HepG2 (cell line): ENCODE measurements around the gene TKFC. TPM values are rescaled to one million over a fixed set of nuclear protein-coding genes. Genes with fewer than 3 reads are reported as not detected.

Experiments
- BRCA1 ChIP-seq: sonication (generic); formaldehyde crosslinking; IDR thresholded peaks from 2 replicates; pipeline ENCODE4 v1.4.0; 2020; ENCODE audit warnings: missing genetic modification reagents
- DNMT3B ChIP-seq: conservative IDR thresholded peaks from 2 replicates; pipeline ENCODE4 v1.6.1; 2016; ENCODE audit warnings: missing biosample characterization, control low read depth
- KLF16 ChIP-seq, 2 experiments: sonication (generic) in 1 of 2; formaldehyde crosslinking in 1 of 2; IDR thresholded peaks; 2 replicates each; pipeline versions ENCODE4 v1.6.1 to v1.8.0; 2016 to 2023; ENCODE audit warnings: missing genetic modification reagents in 2 of 2, missing compliant biosample characterization in 1 of 2
- NCOR1 ChIP-seq: fragments of 200-600 bp; sonication (generic); IDR thresholded peaks from 2 replicates; pipeline ENCODE4 v1.7.0; 2017; ENCODE audit warnings: antibody characterized with exemption, low read length, borderline replicate concordance
- PHF20 ChIP-seq: sonication (generic); formaldehyde crosslinking; IDR thresholded peaks from 2 replicates; pipeline ENCODE4 v1.5.0; 2020; ENCODE audit warnings: mild to moderate bottlenecking, missing genetic modification reagents
- SP2 ChIP-seq: sonication (generic); formaldehyde crosslinking; IDR thresholded peaks from 2 replicates; pipeline ENCODE4 v1.5.1; 2020; ENCODE audit warnings: mild to moderate bottlenecking, missing genetic modification reagents
- SRY ChIP-seq: sonication (generic); formaldehyde crosslinking; IDR thresholded peaks from 2 replicates; pipeline ENCODE4 v1.8.0; 2022; ENCODE audit warnings: mild to moderate bottlenecking, missing genetic modification reagents
- TARDBP ChIP-seq: sonication (generic); formaldehyde crosslinking; IDR thresholded peaks from 2 replicates; pipeline ENCODE4 v1.8.0; 2022; ENCODE audit warnings: mild to moderate bottlenecking, missing genetic modification reagents
- XBP1 ChIP-seq: sonication (generic); formaldehyde crosslinking; IDR thresholded peaks from 2 replicates; pipeline ENCODE4 v1.5.0; 2020; ENCODE audit warnings: missing genetic modification reagents
- XRCC5 ChIP-seq: fragments of 200-400 bp; formaldehyde crosslinking; optimal IDR thresholded peaks from 2 replicates; pipeline ENCODE3; 2017; ENCODE audit warnings: mild to moderate bottlenecking, low read length
- ZEB1 ChIP-seq: IDR thresholded peaks from 2 replicates; pipeline ENCODE4 v1.6.1; 2012; ENCODE audit warnings: mild to moderate bottlenecking, low read depth, inconsistent platforms; ENCODE audit not compliant: insufficient replicate concordance
- ZNF12 ChIP-seq: sonication (generic); formaldehyde crosslinking; IDR thresholded peaks from 2 replicates; pipeline ENCODE4 v1.5.0; 2020; ENCODE audit warnings: missing genetic modification reagents
- ZNF138 ChIP-seq: sonication (generic); formaldehyde crosslinking; IDR thresholded peaks from 2 replicates; pipeline ENCODE4 v1.5.0; 2020; ENCODE audit warnings: mild to moderate bottlenecking, low read depth, missing genetic modification reagents
- ZNF335 ChIP-seq: sonication (generic); formaldehyde crosslinking; IDR thresholded peaks from 2 replicates; pipeline ENCODE4 v1.4.0; 2020; ENCODE audit warnings: missing genetic modification reagents
- ZNF543 ChIP-seq: sonication (generic); formaldehyde crosslinking; IDR thresholded peaks from 2 replicates; pipeline ENCODE4 v1.4.0; 2020; ENCODE audit warnings: mild to moderate bottlenecking, missing genetic modification reagents
- ZNF652 ChIP-seq: IDR thresholded peaks from 2 replicates; pipeline ENCODE4 v1.6.1; 2016; ENCODE audit warnings: low read depth, borderline replicate concordance
- ZNF788 ChIP-seq: sonication (generic); formaldehyde crosslinking; IDR thresholded peaks from 2 replicates; pipeline ENCODE4 v1.5.0; 2020; ENCODE audit warnings: mild to moderate bottlenecking, missing genetic modification reagents, borderline replicate concordance
- polyA plus RNA-seq, 8 experiments: library from polyadenylated mRNA; depleted of rRNA in 3 of 8; stranded (reverse) in 7 of 8; unstranded in 1 of 8; fragments of >200 nt; fragmentation: Illumina TruSeq in 4 of 8; extraction: Trizol in 4 of 8; gene quantifications; 2 replicates each; pipeline versions ENCODE4 v1.2.1 to v1.2.3, GENCODE V29; 2011 to 2016; ENCODE audit warnings: low read depth in 4 of 8, missing spikeins in 1 of 8, mixed read lengths in 1 of 8; ENCODE audit not compliant: insufficient read depth in 1 of 8
- total RNA-seq, 5 experiments: library from RNA; depleted of rRNA; stranded (reverse); fragments of >200 nt; fragmentation: Illumina TruSeq; extraction: Trizol; gene quantifications; 2 replicates each; pipeline ENCODE4 v1.2.3, GENCODE V29; 2016; ENCODE audit warnings: low read depth in 1 of 5
- TF ChIP-seq, protein P1 (sequence below): sonication (generic); formaldehyde crosslinking; IDR thresholded peaks from 2 replicates; pipeline ENCODE4 v1.4.0; 2020; ENCODE audit warnings: mild to moderate bottlenecking, missing genetic modification reagents
- TF ChIP-seq, protein P2 (sequence below): sonication (generic); formaldehyde crosslinking; IDR thresholded peaks from 2 replicates; pipeline ENCODE4 v1.5.0; 2020; ENCODE audit warnings: mild to moderate bottlenecking, missing genetic modification reagents, borderline replicate concordance

TKFC gene
- total and polyA plus RNA-seq, 2 of the 13 experiments (the other 11 are each of a cell fraction or from before 2014, with no cell fraction given): 147 to 197 TPM

DNA sequence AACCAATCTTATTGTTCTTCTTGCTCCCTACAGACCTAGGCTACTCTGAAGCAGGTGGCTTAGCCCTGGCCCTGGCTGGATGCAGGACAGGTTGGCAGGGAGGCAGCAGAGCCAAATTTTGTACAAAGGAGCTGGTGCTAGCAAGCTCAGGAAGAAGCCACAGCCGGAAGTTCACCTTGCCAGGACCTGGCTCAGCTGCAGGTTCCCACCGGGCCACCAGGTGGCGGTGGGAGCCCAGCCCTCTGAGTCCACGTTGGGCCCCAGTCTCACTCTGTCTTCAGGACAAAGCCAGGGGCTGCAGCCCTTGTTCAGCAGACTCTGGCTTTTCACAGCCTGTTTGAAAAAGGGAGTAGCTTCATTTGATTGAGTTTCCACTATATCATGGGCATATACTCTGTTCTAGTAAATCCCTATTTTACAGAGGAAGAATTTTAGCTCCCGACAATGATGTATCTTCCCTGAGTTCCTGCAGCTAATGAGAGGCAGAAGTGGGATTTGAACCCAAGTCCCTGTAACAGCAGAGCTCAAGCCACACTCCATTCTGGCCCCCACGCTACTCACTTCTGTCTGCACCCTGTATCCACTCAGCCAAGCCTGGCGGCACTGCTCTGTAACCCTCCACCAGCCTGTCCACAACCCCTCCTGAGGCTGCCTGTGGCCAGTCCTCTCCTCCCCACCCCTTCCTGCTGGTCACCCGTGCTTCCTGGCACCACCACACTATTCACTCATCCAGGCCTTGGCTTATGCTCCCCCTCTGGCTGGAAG is 3.3 kb downstream of the TKFC start (continued):
- TF ChIP-seq, protein P1, sequence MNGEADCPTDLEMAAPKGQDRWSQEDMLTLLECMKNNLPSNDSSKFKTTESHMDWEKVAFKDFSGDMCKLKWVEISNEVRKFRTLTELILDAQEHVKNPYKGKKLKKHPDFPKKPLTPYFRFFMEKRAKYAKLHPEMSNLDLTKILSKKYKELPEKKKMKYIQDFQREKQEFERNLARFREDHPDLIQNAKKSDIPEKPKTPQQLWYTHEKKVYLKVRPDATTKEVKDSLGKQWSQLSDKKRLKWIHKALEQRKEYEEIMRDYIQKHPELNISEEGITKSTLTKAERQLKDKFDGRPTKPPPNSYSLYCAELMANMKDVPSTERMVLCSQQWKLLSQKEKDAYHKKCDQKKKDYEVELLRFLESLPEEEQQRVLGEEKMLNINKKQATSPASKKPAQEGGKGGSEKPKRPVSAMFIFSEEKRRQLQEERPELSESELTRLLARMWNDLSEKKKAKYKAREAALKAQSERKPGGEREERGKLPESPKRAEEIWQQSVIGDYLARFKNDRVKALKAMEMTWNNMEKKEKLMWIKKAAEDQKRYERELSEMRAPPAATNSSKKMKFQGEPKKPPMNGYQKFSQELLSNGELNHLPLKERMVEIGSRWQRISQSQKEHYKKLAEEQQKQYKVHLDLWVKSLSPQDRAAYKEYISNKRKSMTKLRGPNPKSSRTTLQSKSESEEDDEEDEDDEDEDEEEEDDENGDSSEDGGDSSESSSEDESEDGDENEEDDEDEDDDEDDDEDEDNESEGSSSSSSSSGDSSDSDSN (CRISPR knock-in tag): no peak
- TF ChIP-seq ZNF788 (CRISPR knock-in tag) (peak; percentile 69; the same call in 1 of the 2 replicates), XBP1 (CRISPR knock-in tag) (no peak), NCOR1 (no peak), PHF20 (no peak), ZEB1 (no peak), KLF16 (CRISPR knock-in tag; IDR thresholded peaks at IDR 0.05) (peak in 1 of 2 experiments; percentile 63; a peak in 2 of 4 replicates), XRCC5 (peak; percentile 93), ZNF335 (no peak), ZNF543 (no peak), DNMT3B (CRISPR knock-in tag) (no peak), ZNF652 (CRISPR knock-in tag) (no peak), TARDBP (CRISPR knock-in tag) (no peak), SP2 (CRISPR knock-in tag) (no peak), ZNF12 (CRISPR knock-in tag) (no peak), SRY (CRISPR knock-in tag) (no peak), BRCA1 (no peak), ZNF138 (peak; percentile 71; the same call in 1 of the 2 replicates)
- TF ChIP-seq, protein P2, sequence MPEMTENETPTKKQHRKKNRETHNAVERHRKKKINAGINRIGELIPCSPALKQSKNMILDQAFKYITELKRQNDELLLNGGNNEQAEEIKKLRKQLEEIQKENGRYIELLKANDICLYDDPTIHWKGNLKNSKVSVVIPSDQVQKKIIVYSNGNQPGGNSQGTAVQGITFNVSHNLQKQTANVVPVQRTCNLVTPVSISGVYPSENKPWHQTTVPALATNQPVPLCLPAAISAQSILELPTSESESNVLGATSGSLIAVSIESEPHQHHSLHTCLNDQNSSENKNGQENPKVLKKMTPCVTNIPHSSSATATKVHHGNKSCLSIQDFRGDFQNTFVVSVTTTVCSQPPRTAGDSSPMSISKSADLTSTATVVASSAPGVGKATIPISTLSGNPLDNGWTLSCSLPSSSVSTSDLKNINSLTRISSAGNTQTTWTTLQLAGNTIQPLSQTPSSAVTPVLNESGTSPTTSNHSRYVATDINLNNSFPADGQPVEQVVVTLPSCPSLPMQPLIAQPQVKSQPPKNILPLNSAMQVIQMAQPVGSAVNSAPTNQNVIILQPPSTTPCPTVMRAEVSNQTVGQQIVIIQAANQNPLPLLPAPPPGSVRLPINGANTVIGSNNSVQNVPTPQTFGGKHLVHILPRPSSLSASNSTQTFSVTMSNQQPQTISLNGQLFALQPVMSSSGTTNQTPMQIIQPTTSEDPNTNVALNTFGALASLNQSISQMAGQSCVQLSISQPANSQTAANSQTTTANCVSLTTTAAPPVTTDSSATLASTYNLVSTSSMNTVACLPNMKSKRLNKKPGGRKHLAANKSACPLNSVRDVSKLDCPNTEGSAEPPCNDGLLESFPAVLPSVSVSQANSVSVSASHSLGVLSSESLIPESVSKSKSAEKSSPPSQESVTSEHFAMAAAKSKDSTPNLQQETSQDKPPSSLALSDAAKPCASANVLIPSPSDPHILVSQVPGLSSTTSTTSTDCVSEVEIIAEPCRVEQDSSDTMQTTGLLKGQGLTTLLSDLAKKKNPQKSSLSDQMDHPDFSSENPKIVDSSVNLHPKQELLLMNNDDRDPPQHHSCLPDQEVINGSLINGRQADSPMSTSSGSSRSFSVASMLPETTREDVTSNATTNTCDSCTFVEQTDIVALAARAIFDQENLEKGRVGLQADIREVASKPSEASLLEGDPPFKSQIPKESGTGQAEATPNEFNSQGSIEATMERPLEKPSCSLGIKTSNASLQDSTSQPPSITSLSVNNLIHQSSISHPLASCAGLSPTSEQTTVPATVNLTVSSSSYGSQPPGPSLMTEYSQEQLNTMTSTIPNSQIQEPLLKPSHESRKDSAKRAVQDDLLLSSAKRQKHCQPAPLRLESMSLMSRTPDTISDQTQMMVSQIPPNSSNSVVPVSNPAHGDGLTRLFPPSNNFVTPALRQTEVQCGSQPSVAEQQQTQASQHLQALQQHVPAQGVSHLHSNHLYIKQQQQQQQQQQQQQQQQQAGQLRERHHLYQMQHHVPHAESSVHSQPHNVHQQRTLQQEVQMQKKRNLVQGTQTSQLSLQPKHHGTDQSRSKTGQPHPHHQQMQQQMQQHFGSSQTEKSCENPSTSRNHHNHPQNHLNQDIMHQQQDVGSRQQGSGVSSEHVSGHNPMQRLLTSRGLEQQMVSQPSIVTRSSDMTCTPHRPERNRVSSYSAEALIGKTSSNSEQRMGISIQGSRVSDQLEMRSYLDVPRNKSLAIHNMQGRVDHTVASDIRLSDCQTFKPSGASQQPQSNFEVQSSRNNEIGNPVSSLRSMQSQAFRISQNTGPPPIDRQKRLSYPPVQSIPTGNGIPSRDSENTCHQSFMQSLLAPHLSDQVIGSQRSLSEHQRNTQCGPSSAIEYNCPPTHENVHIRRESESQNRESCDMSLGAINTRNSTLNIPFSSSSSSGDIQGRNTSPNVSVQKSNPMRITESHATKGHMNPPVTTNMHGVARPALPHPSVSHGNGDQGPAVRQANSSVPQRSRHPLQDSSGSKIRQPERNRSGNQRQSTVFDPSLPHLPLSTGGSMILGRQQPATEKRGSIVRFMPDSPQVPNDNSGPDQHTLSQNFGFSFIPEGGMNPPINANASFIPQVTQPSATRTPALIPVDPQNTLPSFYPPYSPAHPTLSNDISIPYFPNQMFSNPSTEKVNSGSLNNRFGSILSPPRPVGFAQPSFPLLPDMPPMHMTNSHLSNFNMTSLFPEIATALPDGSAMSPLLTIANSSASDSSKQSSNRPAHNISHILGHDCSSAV (CRISPR knock-in tag): no peak
